Smooth muscle cell (in vitro differentiated cells): ENCODE results near the gene NR3C1. TPM values are rescaled to one million over a fixed set of nuclear protein-coding genes. Genes with fewer than 3 reads are reported as not detected.

ENCODE experiments used
- DNase-seq: peaks from one replicate; lab custom pipeline; 2025; ENCODE audit not compliant: unreplicated experiment; lab: John Stamatoyannopoulos, UW
- H2AFZ ChIP-seq: fragments of 200-600 bp; sonication (generic); 2 replicates; pipeline ENCODE4 v1.6.0; 2016; ENCODE audit warnings: antibody characterized with exemption, low read depth, mild to moderate bottlenecking
- H3F3A ChIP-seq: fragments of 200-600 bp; sonication (generic); 2 replicates; pipeline ENCODE4 v1.6.0; 2017; ENCODE audit warnings: antibody characterized with exemption, low read depth
- H3K27ac ChIP-seq: fragments of 200-600 bp; sonication (generic); 2 replicates; pipeline ENCODE4 v1.5.1; 2016; ENCODE audit warnings: low read depth, mild to moderate bottlenecking
- H3K27me3 ChIP-seq: fragments of 200-600 bp; sonication (generic); 2 replicates; pipeline ENCODE4 v1.6.1; 2016; ENCODE audit warnings: low read depth, mild to moderate bottlenecking
- H3K36me3 ChIP-seq: fragments of 200-600 bp; sonication (generic); 2 replicates; pipeline ENCODE4 v1.5.1; 2016; ENCODE audit warnings: low read depth
- H3K4me1 ChIP-seq: fragments of 200-600 bp; sonication (generic); 2 replicates; pipeline ENCODE4 v1.5.1; 2016; ENCODE audit warnings: low read depth
- H3K4me2 ChIP-seq: fragments of 200-600 bp; sonication (generic); 2 replicates; pipeline ENCODE4 v1.6.0; 2016; ENCODE audit warnings: mild to moderate bottlenecking
- H3K4me3 ChIP-seq: fragments of 200-600 bp; sonication (generic); 2 replicates; pipeline ENCODE4 v1.5.1; 2016; ENCODE audit warnings: mild to moderate bottlenecking
- H3K79me2 ChIP-seq: fragments of 200-600 bp; sonication (generic); 2 replicates; pipeline ENCODE4 v1.6.0; 2016; ENCODE audit warnings: low read depth, mild to moderate bottlenecking
- H3K9ac ChIP-seq: fragments of 200-600 bp; sonication (generic); 2 replicates; pipeline ENCODE4 v1.6.0; 2016; ENCODE audit warnings: low read depth
- H3K9me3 ChIP-seq: fragments of 200-600 bp; sonication (generic); replicated peaks from 2 replicates; pipeline ENCODE4 v1.5.1; 2016; ENCODE audit warnings: low read depth
- H4K20me1 ChIP-seq: fragments of 200-600 bp; sonication (generic); 2 replicates; pipeline ENCODE4 v1.6.0; 2016; ENCODE audit warnings: low read depth
- WGBS: methylation state at CpG from one replicate; pipeline ENCODE4 v1.1.7; 2016; ENCODE audit warnings: low lambda C conversion rate; 5-methylcytosine and 5-hydroxymethylcytosine counted together
- polyA plus RNA-seq: library from polyadenylated mRNA; unstranded; fragments of >200 nt; fragmentation: Nextera tagmentation; extraction: Ambion mirVana; gene quantifications from 2 replicates; pipeline ENCODE4 v1.2.1, GENCODE V29; 2016
- total RNA-seq: library from RNA; depleted of rRNA; stranded (reverse); fragments of >200 nt; gene quantifications from 2 replicates; pipeline ENCODE4 v1.2.3, GENCODE V29; 2014
- TF ChIP-seq, protein P1 (sequence below): fragments of 200-600 bp; sonication (generic); IDR thresholded peaks from 2 replicates; pipeline ENCODE4 v1.5.1; 2017; ENCODE audit warnings: borderline replicate concordance, mild to moderate bottlenecking, antibody characterized with exemption; ENCODE audit not compliant: insufficient read depth, poor library complexity, severe bottlenecking

NR3C1 gene
- total and polyA plus RNA-seq, 2 experiments from 2014 or later: 76.5 to 101 TPM

- no peaks in the 10 kb centered on the region for H3K9me3 ChIP-seq
- no peaks in the 10 kb centered on the region for H3K79me2 ChIP-seq
- no peaks in the 10 kb centered on the region for H3F3A ChIP-seq
- H2AFZ ChIP-seq: no peak overlapping the region
- TF ChIP-seq, protein P1, sequence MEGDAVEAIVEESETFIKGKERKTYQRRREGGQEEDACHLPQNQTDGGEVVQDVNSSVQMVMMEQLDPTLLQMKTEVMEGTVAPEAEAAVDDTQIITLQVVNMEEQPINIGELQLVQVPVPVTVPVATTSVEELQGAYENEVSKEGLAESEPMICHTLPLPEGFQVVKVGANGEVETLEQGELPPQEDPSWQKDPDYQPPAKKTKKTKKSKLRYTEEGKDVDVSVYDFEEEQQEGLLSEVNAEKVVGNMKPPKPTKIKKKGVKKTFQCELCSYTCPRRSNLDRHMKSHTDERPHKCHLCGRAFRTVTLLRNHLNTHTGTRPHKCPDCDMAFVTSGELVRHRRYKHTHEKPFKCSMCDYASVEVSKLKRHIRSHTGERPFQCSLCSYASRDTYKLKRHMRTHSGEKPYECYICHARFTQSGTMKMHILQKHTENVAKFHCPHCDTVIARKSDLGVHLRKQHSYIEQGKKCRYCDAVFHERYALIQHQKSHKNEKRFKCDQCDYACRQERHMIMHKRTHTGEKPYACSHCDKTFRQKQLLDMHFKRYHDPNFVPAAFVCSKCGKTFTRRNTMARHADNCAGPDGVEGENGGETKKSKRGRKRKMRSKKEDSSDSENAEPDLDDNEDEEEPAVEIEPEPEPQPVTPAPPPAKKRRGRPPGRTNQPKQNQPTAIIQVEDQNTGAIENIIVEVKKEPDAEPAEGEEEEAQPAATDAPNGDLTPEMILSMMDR: no peak
- no peaks in the 10 kb centered on the region for H3K4me1 ChIP-seq
- 53% methylated on average over 6 of the region's 6 CpGs for WGBS
- H3K27ac ChIP-seq: no peak overlapping the region
- H3K36me3 ChIP-seq: no peaks in the 10 kb centered on the region
- H3K4me3 ChIP-seq: no peak overlapping the region
- no peak overlapping the region for H3K9ac ChIP-seq
- peak overlapping the region; percentile 9 for H3K4me2 ChIP-seq
- H3K27me3 ChIP-seq: peaks cover 11% of the 10 kb centered on the region
- no peak for DNase-seq
- no peaks in the 10 kb centered on the region for H4K20me1 ChIP-seq
Measured at GRCh38 chr5:143435210-143435657, 31.7 kb upstream of the NR3C1 start.

- TF ChIP-seq, protein P1: no peak
- Histone ChIP-seq H3K27me3 (peaks cover 11% of the 10 kb centered on the region), H3K9ac (no peak overlapping the region), H3K4me2 (no peak overlapping the region), H3K4me1 (no peaks in the 10 kb centered on the region), H2AFZ (no peak overlapping the region), H4K20me1 (no peaks in the 10 kb centered on the region), H3K4me3 (no peak overlapping the region), H3K79me2 (no peaks in the 10 kb centered on the region), H3F3A (no peaks in the 10 kb centered on the region), H3K27ac (no peak overlapping the region), H3K36me3 (no peaks in the 10 kb centered on the region), H3K9me3 (no peaks in the 10 kb centered on the region)
- WGBS: 72% methylated on average over 7 of the region's 7 CpGs
- no peak for DNase-seq
Measured at GRCh38 chr5:143434261-143435209, 31.0 kb upstream of the NR3C1 start.

DNA sequence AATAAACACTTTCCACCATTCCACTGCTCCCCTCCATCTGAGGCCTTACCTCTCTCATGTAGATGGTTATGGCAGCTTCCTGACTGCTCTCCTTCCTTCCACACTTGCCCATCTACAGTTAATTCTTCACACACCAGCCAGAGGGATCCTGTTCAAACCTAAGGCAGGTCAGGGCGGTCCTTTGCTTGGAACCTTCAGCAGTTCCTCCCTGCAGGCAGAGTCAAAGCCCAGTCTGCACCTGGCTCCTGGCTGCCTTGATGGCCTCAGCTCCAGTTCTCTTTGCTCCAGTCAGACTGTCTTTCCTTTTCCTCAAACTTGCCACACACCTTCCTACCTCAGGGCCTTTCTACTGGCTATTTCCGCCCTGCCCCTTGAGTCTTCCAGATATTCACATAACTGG, 30.2 kb upstream of the NR3C1 start:
- H2AFZ ChIP-seq: no peak overlapping the region
- WGBS: 95% methylated on average over 2 of the region's 2 CpGs
- no peaks in the 10 kb centered on the region for H3K4me1 ChIP-seq

More for the DNA sequence above, 30.2 kb upstream of the NR3C1 start:
- no peaks in the 10 kb centered on the region for H4K20me1 ChIP-seq
- no peaks in the 10 kb centered on the region for H3K79me2 ChIP-seq
- no peak overlapping the region for H3K4me3 ChIP-seq
- H3K36me3 ChIP-seq: no peaks in the 10 kb centered on the region
- H3K4me2 ChIP-seq: no peak overlapping the region
- no peak overlapping the region for H3K27ac ChIP-seq
- H3K9me3 ChIP-seq: no peaks in the 10 kb centered on the region
- no peak overlapping the region for H3K9ac ChIP-seq
- no peaks in the 10 kb centered on the region for H3F3A ChIP-seq
- H3K27me3 ChIP-seq: peaks cover 11% of the 10 kb centered on the region
- TF ChIP-seq, protein P1: no peak
- DNase-seq: no peak
